Hepatocyte (in vitro differentiated cells): ENCODE measurements around the gene CXorf58. TPM values are rescaled to one million over a fixed set of nuclear protein-coding genes. Genes with fewer than 3 reads are reported as not detected.
A peak's percentile ranks its signal among the peaks of the same experiment; 100 is the strongest.

Source experiments
- DNase-seq: peaks from one replicate; pipeline ENCODE4 v3.0.0-alpha.2; 2016; ENCODE audit warnings: low spot score
- H2AFZ ChIP-seq: fragments of 200-600 bp; sonication (generic); 2 replicates; pipeline ENCODE4 v1.6.0; 2016; ENCODE audit warnings: antibody characterized with exemption, mild to moderate bottlenecking
- H3K27ac ChIP-seq: fragments of 200-600 bp; sonication (generic); 2 replicates; pipeline ENCODE4 v1.5.1; 2016; ENCODE audit warnings: mild to moderate bottlenecking
- H3K27me3 ChIP-seq: fragments of 200-600 bp; sonication (generic); 2 replicates; pipeline ENCODE4 v1.6.1; 2016
- H3K36me3 ChIP-seq: fragments of 200-600 bp; sonication (generic); replicated peaks from 2 replicates; pipeline ENCODE4 v1.5.1; 2016; ENCODE audit warnings: low read depth; ENCODE audit not compliant: insufficient read depth
- H3K4me1 ChIP-seq: fragments of 200-600 bp; sonication (generic); 2 replicates; pipeline ENCODE4 v1.5.1; 2016; ENCODE audit warnings: mild to moderate bottlenecking, moderate library complexity; ENCODE audit not compliant: insufficient read depth
- H3K4me2 ChIP-seq: fragments of 200-600 bp; sonication (generic); 2 replicates; pipeline ENCODE4 v1.6.0; 2016
- H3K4me3 ChIP-seq: fragments of 200-600 bp; sonication (generic); 2 replicates; pipeline ENCODE4 v1.5.1; 2016; ENCODE audit warnings: mild to moderate bottlenecking
- H3K79me2 ChIP-seq: fragments of 200-600 bp; sonication (generic); 2 replicates; pipeline ENCODE4 v1.6.0; 2017; ENCODE audit warnings: mild to moderate bottlenecking
- H3K9me2 ChIP-seq: fragments of 200-600 bp; sonication (generic); replicated peaks from 2 replicates; pipeline ENCODE4 v1.6.0; 2017; ENCODE audit warnings: mild to moderate bottlenecking; ENCODE audit not compliant: insufficient read depth
- H3K9me3 ChIP-seq: fragments of 200-600 bp; sonication (generic); 2 replicates; pipeline ENCODE4 v1.5.1; 2016; ENCODE audit warnings: low read depth, mild to moderate bottlenecking
- H4K20me1 ChIP-seq: fragments of 200-600 bp; sonication (generic); 2 replicates; pipeline ENCODE4 v1.6.0; 2016; ENCODE audit warnings: mild to moderate bottlenecking; ENCODE audit not compliant: insufficient read depth, poor library complexity, severe bottlenecking
- CTCF ChIP-seq: fragments of 200-600 bp; sonication (generic); IDR thresholded peaks from 2 replicates; pipeline ENCODE4 v1.5.1; 2016; ENCODE audit warnings: antibody characterized with exemption, mild to moderate bottlenecking; ENCODE audit not compliant: poor library complexity
- EZH2 ChIP-seq: fragments of 200-600 bp; sonication (generic); IDR thresholded peaks from 2 replicates; pipeline ENCODE4 v1.6.1; 2016; ENCODE audit warnings: antibody characterized with exemption, mild to moderate bottlenecking, borderline replicate concordance
- EZH2phosphoT487 ChIP-seq: fragments of 200-600 bp; sonication (generic); IDR thresholded peaks from one replicate; pipeline ENCODE4 v1.6.1; 2018; ENCODE audit warnings: antibody characterized with exemption, mild to moderate bottlenecking, low read depth, moderate library complexity; ENCODE audit not compliant: unreplicated experiment, severe bottlenecking
- WGBS: methylation state at CpG from one replicate; pipeline ENCODE4 v1.1.6; 2016; ENCODE audit warnings: low lambda C conversion rate; ENCODE audit errors: missing lambda C conversion rate; 5-methylcytosine and 5-hydroxymethylcytosine counted together
- polyA plus RNA-seq: library from polyadenylated mRNA; unstranded; fragments of >200 nt; fragmentation: Nextera tagmentation; extraction: Ambion mirVana; gene quantifications from 2 replicates; pipeline ENCODE4 v1.2.1, GENCODE V29; 2016
- total RNA-seq: library from RNA; depleted of rRNA; stranded (reverse); fragments of >200 nt; gene quantifications from 2 replicates; pipeline ENCODE4 v1.2.3, GENCODE V29; 2014

The CXorf58 gene
- total and polyA plus RNA-seq, 2 experiments from 2014 or later, result 0.58 to 2.8 TPM

GRCh38 chrX:23978491-23978890 is 70.7 kb downstream of the CXorf58 start:
- Histone ChIP-seq H2AFZ (no peak overlapping the region), H3K27ac (no peak overlapping the region), H3K36me3 (no peaks in the 10 kb centered on the region), H3K9me2 (no peaks in the 10 kb centered on the region), H4K20me1 (no peaks in the 10 kb centered on the region), H3K4me3 (no peak overlapping the region), H3K79me2 (no peaks in the 10 kb centered on the region), H3K4me1 (peaks cover 21% of the 10 kb centered on the region), H3K4me2 (no peak overlapping the region), H3K27me3 (no peaks in the 10 kb centered on the region), H3K9me3 (no peaks in the 10 kb centered on the region)
- TF ChIP-seq EZH2 (no peak), CTCF (no peak), EZH2phosphoT487 (no peak)
- WGBS, result 95% methylated on average over 4 of the region's 4 CpGs
- no peak for DNase-seq

GRCh38 chrX:23980011-23980441 is 72.2 kb downstream of the CXorf58 start:
- Histone ChIP-seq H3K4me3 (no peak overlapping the region), H3K9me2 (no peaks in the 10 kb centered on the region), H3K9me3 (no peaks in the 10 kb centered on the region), H3K27me3 (no peaks in the 10 kb centered on the region), H4K20me1 (no peaks in the 10 kb centered on the region), H3K27ac (peak overlapping the region; percentile 73), H3K36me3 (no peaks in the 10 kb centered on the region), H3K4me2 (peak overlapping the region; percentile 41), H2AFZ (no peak overlapping the region), H3K4me1 (peaks cover 26% of the 10 kb centered on the region), H3K79me2 (peaks cover 4% of the 10 kb centered on the region)
- TF ChIP-seq EZH2, result no peak
- no peak for TF ChIP-seq CTCF
- no peak for TF ChIP-seq EZH2phosphoT487
- 38% methylated on average over 5 of the region's 5 CpGs for WGBS
- DNase-seq, result peak; percentile 35

GRCh38 chrX:23981222-23981621 is 73.4 kb downstream of the CXorf58 start:
- Histone ChIP-seq H4K20me1 (no peaks in the 10 kb centered on the region), H3K9me3 (no peaks in the 10 kb centered on the region), H3K79me2 (peaks cover 7% of the 10 kb centered on the region), H3K4me1 (peaks cover 33% of the 10 kb centered on the region), H3K9me2 (no peaks in the 10 kb centered on the region), H3K27ac (no peak overlapping the region), H3K27me3 (no peaks in the 10 kb centered on the region), H3K4me2 (no peak overlapping the region), H2AFZ (no peak overlapping the region), H3K36me3 (no peaks in the 10 kb centered on the region), H3K4me3 (no peak overlapping the region)
- WGBS, result 46% methylated on average over 4 of the region's 4 CpGs
- no peak for DNase-seq
- TF ChIP-seq EZH2, result no peak
- TF ChIP-seq CTCF, result no peak
- TF ChIP-seq EZH2phosphoT487, result no peak

GRCh38 chrX:23981711-23982110 is 73.9 kb downstream of the CXorf58 start:
- TF ChIP-seq EZH2, result no peak
- no peak for TF ChIP-seq CTCF
- no peak for TF ChIP-seq EZH2phosphoT487
- Histone ChIP-seq H3K36me3 (no peaks in the 10 kb centered on the region), H2AFZ (no peak overlapping the region), H3K9me3 (no peaks in the 10 kb centered on the region), H3K79me2 (peaks cover 12% of the 10 kb centered on the region), H4K20me1 (no peaks in the 10 kb centered on the region), H3K27ac (no peak overlapping the region), H3K4me2 (no peak overlapping the region), H3K4me1 (peaks cover 33% of the 10 kb centered on the region), H3K9me2 (no peaks in the 10 kb centered on the region), H3K27me3 (no peaks in the 10 kb centered on the region), H3K4me3 (no peak overlapping the region)
- no peak for DNase-seq
- whole genome bisulfite sequencing, result 100% methylated on average over 2 of the region's 2 CpGs
